ENCODE data around the gene MCRS1. TPM values are rescaled to one million over a fixed set of nuclear protein-coding genes. Genes with fewer than 3 reads are reported as not detected.

MCRS1 gene
- total RNA-seq, 1 experiment from 2014 or later = 86.8 TPM

GRCh38 chr12:49582201-49582600 is 14.3 kb upstream of the MCRS1 start:
- no peaks in the 10 kb centered on the region for H3K27me3 ChIP-seq (ENCODE audit: low read length)
- H4K20me1 ChIP-seq (ENCODE audit: low read length) = no peaks in the 10 kb centered on the region
- H3K4me1 ChIP-seq (ENCODE audit: insufficient read depth, low read length) = no peaks in the 10 kb centered on the region; the same call in 1 of the 2 replicates
- no peak overlapping the region for H3K4me2 ChIP-seq (ENCODE audit: low read length)
- H3K79me2 ChIP-seq (ENCODE audit: low read length) = no peaks in the 10 kb centered on the region
- ATAC-seq (no peak), DNase-seq (no peak)
- H3F3A ChIP-seq (ENCODE audit: low read length, unreplicated experiment) = no peaks in the 10 kb centered on the region
- H3K4me3 ChIP-seq (ENCODE audit: low read length) = no peak overlapping the region
- TF ChIP-seq CTCF (conservative IDR thresholded peaks at IDR 0.05; ENCODE audit: low read depth, low read length) (no peak), EZH2phosphoT487 (IDR thresholded peaks at IDR 0.05; ENCODE audit: borderline replicate concordance, low read length) (no peak), EZH2 (IDR thresholded peaks at IDR 0.05; ENCODE audit: low read length, unreplicated experiment) (no peak)
- no peaks in the 10 kb centered on the region for H3K9me3 ChIP-seq (ENCODE audit: low read length)
- ChIA-PET CTCF (no interaction called here), POLR2A (ENCODE audit: unreplicated experiment) (no interaction called here)
- intact Hi-C loops (cut with micrococcal nuclease) = no loop called here
- peaks cover 10% of the 10 kb centered on the region; the same call in 1 of the 2 replicates for H3K36me3 ChIP-seq (ENCODE audit: low read depth, low read length)
- H2AFZ ChIP-seq (ENCODE audit: low read length) = no peak overlapping the region
- no peaks in the 10 kb centered on the region for H3K9me2 ChIP-seq (replicated peaks; ENCODE audit: low read length)
- no TSS peak for BruUV-seq (replicated peaks)
- H3K27ac ChIP-seq (ENCODE audit: low read length) = no peak overlapping the region
- no peak overlapping the region for H3K9ac ChIP-seq (ENCODE audit: low read length)

GRCh38 chr12:49580572-49581535 is 12.9 kb upstream of the MCRS1 start:
- Histone ChIP-seq H3F3A (ENCODE audit: low read length, unreplicated experiment) (no peaks in the 10 kb centered on the region), H3K9me3 (ENCODE audit: low read length) (no peaks in the 10 kb centered on the region), H3K79me2 (ENCODE audit: low read length) (no peaks in the 10 kb centered on the region), H3K4me3 (ENCODE audit: low read length) (no peak overlapping the region), H3K9ac (ENCODE audit: low read length) (no peak overlapping the region), H3K27ac (ENCODE audit: low read length) (no peak overlapping the region), H3K27me3 (ENCODE audit: low read length) (no peaks in the 10 kb centered on the region), H3K36me3 (ENCODE audit: low read depth, low read length) (peaks cover 7% of the 10 kb centered on the region; the same call in 1 of the 2 replicates), H3K4me1 (ENCODE audit: insufficient read depth, low read length) (no peaks in the 10 kb centered on the region; the same call in 1 of the 2 replicates), H4K20me1 (ENCODE audit: low read length) (no peaks in the 10 kb centered on the region), H3K4me2 (ENCODE audit: low read length) (no peak overlapping the region), H3K9me2 (replicated peaks; ENCODE audit: low read length) (no peaks in the 10 kb centered on the region), H2AFZ (ENCODE audit: low read length) (no peak overlapping the region)
- BruUV-seq (replicated peaks) = no TSS peak
- ATAC-seq (peak; percentile 93), DNase-seq (peak; percentile 90)
- TF ChIP-seq EZH2phosphoT487 (IDR thresholded peaks at IDR 0.05; ENCODE audit: borderline replicate concordance, low read length) (no peak), CTCF (conservative IDR thresholded peaks at IDR 0.05; ENCODE audit: low read depth, low read length) (peak; percentile 92), EZH2 (IDR thresholded peaks at IDR 0.05; ENCODE audit: low read length, unreplicated experiment) (no peak)
- intact Hi-C loops (cut with micrococcal nuclease) = loop anchor here (1.0 kb wide), 1 partner anchor 28 kb away; no protein-coding TSS in a partner anchor
- ChIA-PET CTCF (interaction anchor here (0.6 to 1.2 kb wide), 13 partner anchors 10 to 283 kb away, joined by 3 to 9 read pairs (median 4); no protein-coding TSS in a partner anchor), POLR2A (ENCODE audit: unreplicated experiment) (no interaction called here)

Measured in PC-3 (cell line).